Measurements from ENCODE around the gene NOL4L.
"Not testable (repeated sequence)": the region's sequence is repeated elsewhere in the genome, so short reads cannot be mapped to it uniquely, and the experiment has no call there.

NOL4L gene

DNA sequence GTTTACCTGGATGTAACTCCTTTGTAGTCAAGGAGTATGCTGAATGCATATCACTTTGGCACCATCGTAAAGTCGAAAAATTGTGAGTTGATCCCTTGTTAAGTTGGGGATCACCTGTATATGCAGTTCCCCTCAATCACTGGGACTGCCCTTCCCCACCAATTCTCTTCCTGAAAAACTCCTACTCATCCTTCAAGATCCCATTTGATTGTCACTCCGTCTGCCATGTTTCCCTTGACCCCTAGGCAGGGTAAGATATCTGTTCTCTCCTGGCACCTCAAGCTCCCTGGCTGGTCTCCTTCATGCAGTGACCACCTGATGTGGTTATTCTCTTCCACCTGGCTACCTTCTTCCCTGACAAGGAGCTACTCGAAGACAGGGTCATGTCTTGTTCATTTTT lies 10.0 kb upstream of the NOL4L start:
- no peak for DNase-seq

DNA sequence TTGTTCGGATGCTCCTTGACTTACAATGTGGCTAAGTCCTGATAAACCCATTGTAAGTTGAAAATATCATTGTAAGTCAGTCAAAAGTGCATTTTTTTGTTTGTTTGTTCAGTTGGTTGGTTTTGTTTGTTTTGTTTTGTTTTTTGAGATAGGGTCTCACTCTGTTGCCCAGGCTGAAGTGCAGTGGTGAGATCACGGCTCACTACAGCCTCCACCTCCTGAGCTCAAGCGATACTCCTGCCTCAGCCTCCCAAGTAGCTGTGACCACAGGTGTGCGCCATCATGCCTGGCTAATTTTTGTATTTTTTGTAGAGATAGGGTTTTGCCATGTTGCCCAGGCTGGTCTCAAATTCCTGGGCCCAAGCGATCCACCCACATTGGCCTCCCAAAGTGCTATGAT lies 9.5 kb upstream of the NOL4L start:
- not testable (repeated sequence) for DNase-seq

DNA sequence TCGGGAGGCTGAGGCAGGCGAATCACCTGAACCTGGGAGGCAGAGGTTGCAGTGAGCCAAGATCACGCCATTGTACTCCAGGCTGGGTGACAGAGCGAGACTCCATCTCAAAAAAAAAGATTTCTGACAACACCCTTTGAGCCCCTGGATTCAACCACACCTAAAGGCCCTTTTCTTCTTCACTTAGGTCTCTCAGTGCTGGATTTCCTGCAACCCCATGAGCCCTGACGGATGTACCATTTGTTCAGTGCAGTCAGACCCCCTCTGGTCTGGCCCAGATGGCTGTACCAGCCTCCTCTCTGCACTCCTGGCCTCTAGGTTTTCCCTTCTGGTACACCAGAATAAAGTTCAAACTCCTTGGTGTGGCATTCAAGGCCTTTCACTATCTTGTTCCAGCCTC lies 9.1 kb upstream of the NOL4L start:
- DNase-seq, result no peak

- not testable (repeated sequence) for DNase-seq
Observed at GRCh38 chr20:32592616-32593015, 7.5 kb upstream of the NOL4L start.

- no peak for DNase-seq
Observed at GRCh38 chr20:32592022-32592421, 6.9 kb upstream of the NOL4L start.

DNA sequence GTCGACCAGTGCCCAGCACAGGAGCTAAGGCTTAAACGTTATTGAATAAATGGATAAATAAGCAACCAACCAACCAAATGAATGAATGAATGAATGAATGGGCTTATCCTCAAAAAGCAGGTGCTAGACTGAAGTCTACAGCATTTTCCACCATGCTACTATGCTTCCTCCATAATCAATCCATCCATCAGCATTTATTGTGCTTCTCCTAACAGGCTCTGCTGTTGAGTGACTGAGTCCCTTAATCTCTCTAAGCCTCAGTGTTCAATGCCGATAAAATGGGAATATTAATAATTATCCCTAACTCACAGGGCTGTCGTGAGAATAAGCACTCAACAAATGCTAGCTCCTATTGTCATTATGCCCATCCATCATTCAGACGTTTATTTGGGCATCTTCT lies 4.6 kb upstream of the NOL4L start:
- DNase-seq, result no peak

DNA sequence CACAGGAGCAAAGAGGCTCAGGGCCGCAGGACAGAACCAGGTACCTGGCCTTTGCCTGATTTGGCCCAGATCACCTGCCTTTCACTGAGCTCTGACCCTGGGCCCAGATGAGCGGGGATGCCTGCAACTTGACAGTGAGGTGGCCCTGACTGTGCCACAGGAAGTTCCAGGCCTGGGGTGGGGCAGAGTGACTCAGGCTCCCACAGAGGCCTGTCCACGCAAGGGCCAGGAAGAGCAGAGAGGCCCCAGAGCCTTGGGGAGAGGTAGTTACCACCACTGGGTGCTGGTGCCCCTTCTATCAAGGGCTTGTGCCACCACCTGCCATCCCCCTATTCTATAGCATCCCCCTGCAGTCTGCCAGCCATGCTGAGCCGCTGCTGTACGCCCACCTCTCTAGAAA lies 4.1 kb upstream of the NOL4L start:
- no peak for DNase-seq

DNA sequence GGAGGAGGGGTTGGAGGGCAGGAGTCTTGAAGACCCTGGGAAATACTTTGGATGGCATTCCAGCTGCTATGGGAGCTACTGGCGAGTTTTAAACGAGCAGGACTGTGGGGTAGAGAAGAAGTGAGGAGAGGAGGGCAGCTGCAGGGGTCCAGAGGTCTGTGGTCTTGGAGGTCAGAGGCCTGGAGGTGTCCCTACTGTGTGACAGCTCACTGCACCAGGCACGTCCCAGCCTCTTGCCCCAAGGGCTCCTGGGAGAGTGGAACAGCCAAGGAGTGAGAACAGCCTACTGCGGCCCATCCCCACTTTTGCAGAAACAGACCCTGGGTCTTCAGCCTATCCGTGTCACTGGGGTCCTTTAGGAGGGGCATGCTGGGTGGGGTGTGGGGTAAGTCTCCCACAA lies 2.9 kb upstream of the NOL4L start:
- DNase-seq, result no peak

- DNase-seq, result no peak
Observed at GRCh38 chr20:32586291-32586690, 1.2 kb upstream of the NOL4L start.

GRCh38 chr20:32585586-32586127 lies 524 bp upstream of the NOL4L start:
- no peak for DNase-seq

DNA sequence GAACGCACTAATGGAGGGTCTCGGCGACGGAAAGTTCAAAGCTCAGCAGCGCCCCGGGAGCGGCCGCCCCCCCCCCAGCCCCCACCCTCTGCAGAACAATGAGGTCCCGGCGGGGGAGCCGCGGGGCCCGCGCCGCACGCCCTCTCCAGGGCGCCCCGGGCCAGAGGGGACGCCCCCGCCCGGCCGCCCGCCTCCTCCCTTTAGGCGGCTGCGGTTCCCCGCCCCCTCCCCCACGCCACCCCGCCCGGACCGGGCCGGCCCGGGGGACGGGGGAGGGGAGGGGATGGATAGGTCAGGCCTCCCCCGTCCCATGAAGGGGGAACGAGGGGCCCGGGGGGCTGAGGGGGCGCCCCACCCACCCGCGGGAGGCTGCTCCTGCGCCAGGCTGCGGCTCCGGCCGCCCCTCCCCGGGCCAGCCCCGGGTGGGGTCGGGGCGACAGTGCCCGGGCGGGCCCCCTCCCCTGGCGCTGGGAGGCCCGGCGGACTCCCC lies 1.5 kb downstream of the NOL4L start:
- no peak for DNase-seq

- no peak for DNase-seq
Observed at GRCh38 chr20:32582659-32583580, 2.2 kb downstream of the NOL4L start.

- DNase-seq, result no peak
Observed at GRCh38 chr20:32581839-32582658, 3.1 kb downstream of the NOL4L start.

DNA sequence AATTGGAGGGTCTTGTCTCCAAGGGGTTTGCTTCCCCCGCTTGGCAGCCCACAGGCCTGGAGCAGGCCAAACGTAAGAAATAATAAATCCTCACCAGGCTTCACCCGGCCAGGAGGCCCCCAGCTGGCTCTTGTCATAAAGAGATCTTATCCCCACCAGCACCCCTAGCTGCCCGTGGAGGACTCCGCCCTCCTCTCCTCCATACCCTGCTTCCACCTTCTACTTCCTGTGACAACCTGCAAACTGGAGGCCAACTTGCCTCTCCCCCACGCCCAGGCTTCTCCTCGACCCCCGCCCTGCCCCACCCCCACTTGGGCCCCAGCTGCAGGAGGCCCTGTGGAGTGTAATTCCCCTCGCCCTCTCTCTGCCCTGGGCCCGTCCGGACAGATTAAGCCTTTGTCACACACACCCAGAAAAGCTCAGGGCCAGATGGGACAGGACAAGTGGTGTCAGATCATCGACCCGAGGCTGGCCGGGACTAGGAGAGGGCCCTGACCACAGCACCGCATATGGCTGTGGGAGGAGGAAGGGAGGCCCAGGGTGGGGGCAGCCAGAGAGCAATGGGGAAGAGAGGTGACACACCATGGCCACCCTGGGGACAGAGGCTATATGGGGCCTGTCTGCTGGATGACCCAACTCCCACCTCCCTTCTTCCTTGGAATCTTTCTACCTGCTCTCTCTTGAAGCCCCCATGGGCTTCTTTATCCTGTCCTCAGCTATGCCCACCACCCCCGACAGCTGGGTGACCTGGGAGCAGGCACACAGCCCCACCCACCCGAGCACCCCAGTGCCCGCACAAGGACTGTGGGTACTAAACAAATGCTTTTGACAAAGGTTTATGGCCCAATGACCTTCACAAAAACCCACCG lies 3.9 kb downstream of the NOL4L start:
- DNase-seq, result peak in 1 of 2 experiments; percentile 5

GRCh38 chr20:32580219-32580969 lies 4.7 kb downstream of the NOL4L start:
- no peak for DNase-seq

- no peak for DNase-seq
Observed at GRCh38 chr20:32578840-32579390, 6.2 kb downstream of the NOL4L start.

- not testable (repeated sequence) for DNase-seq
Observed at GRCh38 chr20:32578062-32578461, 7.1 kb downstream of the NOL4L start.

- DNase-seq, result no peak
Observed at GRCh38 chr20:32577657-32578056, 7.5 kb downstream of the NOL4L start.

GRCh38 chr20:32577023-32577422 lies 8.1 kb downstream of the NOL4L start:
- DNase-seq, result no peak

DNA sequence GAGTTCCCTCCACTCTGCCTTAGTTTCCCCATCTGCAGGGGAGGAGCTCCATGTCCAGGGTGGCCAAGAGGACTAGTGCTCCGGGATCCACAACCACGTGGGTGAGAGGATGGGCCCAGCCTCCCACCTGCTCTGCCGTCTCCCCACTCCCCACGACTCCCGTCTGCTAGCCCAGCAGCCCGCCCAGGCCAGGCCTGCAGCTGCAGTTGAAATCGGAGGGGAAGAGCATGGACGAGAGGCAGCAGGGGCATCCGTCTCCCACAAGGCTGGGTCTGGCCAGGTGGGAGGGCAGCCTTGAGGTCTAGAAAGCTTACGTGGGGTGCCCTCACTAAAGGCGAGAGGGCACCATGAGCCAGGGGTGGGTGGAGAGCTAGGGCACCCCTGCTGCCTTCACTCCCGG lies 8.6 kb downstream of the NOL4L start:
- DNase-seq, result no peak

DNA sequence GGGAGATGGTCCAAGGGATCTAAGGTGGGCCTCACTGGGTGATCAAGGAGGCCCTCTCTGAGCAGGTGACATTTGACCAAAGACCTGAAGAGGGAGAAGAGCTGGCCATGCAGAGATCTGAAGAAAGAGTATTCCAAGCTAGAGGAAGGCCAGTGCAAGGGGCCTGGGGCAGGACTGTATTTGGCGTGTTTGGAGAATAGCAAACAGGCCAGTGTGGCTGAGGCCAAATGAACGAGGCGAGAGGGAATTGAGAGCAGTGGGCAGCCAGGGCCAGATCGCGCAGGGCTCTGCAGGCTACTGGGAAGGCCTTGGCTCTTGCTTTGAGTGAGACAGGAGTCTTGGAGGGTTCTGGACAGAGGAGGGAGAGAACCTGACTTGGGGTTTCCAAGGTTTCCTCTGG lies 9.3 kb downstream of the NOL4L start:
- DNase-seq, result no peak

DNA sequence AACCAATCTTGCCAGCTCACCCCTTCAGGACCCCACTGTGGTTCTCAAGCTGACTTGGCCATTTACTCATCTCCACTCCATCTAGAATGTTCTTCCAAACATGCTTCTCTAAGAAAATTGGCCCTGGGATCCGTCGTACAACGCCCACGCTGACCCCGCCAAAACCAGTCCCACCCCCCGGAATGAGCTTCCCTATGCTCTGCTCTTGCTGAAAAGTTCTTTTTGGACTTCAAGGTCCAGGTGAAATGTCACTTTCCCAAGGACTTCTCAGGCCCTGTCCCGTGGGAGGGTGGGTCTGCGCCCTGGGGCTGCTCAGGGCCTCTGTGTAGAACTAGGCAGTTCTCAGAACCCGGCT lies 9.9 kb downstream of the NOL4L start:
- no peak for DNase-seq

Data from AML-193 (cell line).